DMS53 treated with DMSO at 0.1 percent for 48 hours (cell line): Measurements from ENCODE around the gene PTPN22.

ENCODE experiments used
- DNase-seq: peaks from one replicate; lab custom pipeline; 2025; ENCODE audit not compliant: unreplicated experiment; lab: John Stamatoyannopoulos, UW

The PTPN22 gene

GRCh38 chr1:113804421-113805255, 66.9 kb downstream of the PTPN22 start:
- DNase-seq, result peak; percentile 66

- no peak for DNase-seq
Observed at GRCh38 chr1:113802367-113803007, 69.0 kb downstream of the PTPN22 start.

GRCh38 chr1:113800487-113800886, 71.0 kb downstream of the PTPN22 start:
- DNase-seq, result no peak

DNA sequence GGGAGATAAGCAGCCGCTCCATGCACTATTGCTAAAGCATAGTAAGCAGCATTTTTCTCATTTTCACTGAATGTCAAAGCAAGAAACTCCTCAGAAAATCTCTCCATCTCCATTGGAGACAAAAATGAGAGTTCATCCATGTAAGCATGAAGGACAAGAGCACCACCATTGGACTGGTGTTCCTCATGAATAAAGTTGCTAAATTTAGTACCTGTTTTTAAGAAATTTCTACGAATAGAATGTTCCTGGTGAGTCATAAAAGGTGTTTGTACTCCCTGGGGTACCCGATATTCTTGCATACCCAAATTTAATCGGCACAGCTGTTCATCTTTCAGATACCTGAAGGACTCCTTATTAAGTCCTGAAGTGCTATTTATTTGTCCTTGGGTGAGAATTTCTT, 74.0 kb downstream of the PTPN22 start:
- no peak for DNase-seq

GRCh38 chr1:113793878-113794834, 77.4 kb downstream of the PTPN22 start:
- no peak for DNase-seq

- no peak for DNase-seq
Observed at GRCh38 chr1:113792986-113793385, 78.5 kb downstream of the PTPN22 start.

DNA sequence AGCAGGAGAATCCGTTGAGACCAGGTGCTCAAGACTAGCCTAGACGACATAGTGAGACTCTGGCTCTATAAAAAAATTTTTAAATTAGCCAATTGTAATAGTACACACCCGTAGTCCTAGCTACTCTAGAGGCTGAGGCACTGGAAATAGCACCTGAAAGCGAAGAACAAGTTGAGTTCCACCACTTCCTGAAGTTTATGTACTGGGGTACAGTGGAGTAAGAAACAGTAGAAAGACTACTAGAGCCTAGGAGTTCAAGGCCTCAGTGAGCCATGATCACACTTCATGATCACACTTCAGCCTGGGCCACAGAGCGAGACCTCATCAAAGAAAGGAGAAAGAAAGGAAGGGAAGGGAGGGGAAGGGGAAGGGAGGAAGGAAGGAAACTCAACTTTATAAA, 79.0 kb downstream of the PTPN22 start:
- DNase-seq, result no peak

GRCh38 chr1:113788802-113789201, 82.7 kb downstream of the PTPN22 start:
- DNase-seq, result no peak

GRCh38 chr1:113787663-113788062, 83.8 kb downstream of the PTPN22 start:
- DNase-seq, result no peak

- peak; percentile 5 for DNase-seq
Observed at GRCh38 chr1:113786069-113786468, 85.4 kb downstream of the PTPN22 start.

- no peak for DNase-seq
Observed at GRCh38 chr1:113784104-113784779, 87.3 kb downstream of the PTPN22 start.

- DNase-seq, result no peak
Observed at GRCh38 chr1:113783254-113784103, 88.0 kb downstream of the PTPN22 start.

GRCh38 chr1:113782406-113782805, 89.1 kb downstream of the PTPN22 start:
- no peak for DNase-seq

DNA sequence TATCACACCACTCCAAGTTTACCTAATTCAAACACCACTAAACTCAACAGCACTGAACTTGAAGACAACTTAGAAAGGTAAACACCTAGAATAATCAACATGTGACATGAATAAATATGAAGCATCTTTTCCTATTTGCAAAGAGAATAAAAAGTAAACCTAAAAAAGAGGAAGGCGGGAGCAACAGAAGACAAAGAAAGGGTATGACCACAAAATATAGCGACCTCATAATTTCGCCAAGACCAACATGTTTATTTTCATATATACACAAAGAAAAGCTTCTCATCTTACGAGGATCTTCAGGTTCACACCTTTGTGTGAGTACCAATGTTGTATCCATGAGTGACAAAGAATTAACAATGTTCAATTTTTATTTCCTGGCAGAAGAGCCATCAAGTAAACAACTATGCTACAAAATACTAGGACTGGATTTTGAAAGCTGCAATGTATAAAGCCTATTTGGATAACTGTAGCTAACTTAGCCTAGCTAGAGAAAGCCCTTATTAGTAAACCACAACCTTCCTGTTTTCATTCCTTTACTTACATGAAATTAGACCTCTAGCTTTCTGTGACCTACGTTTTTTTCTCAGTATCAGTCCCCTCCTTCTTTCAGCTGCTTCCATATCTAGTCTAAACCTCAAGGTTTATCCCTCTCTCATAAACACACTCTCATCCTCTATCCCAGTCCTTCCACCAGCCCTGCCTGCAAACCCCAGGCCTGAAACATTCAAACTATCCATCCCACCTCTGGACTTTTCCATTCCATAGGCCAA, 91.0 kb downstream of the PTPN22 start:
- DNase-seq, result no peak

- DNase-seq, result no peak
Observed at GRCh38 chr1:113779542-113779941, 92.0 kb downstream of the PTPN22 start.

GRCh38 chr1:113777561-113777960, 94.0 kb downstream of the PTPN22 start:
- DNase-seq, result no peak

DNA sequence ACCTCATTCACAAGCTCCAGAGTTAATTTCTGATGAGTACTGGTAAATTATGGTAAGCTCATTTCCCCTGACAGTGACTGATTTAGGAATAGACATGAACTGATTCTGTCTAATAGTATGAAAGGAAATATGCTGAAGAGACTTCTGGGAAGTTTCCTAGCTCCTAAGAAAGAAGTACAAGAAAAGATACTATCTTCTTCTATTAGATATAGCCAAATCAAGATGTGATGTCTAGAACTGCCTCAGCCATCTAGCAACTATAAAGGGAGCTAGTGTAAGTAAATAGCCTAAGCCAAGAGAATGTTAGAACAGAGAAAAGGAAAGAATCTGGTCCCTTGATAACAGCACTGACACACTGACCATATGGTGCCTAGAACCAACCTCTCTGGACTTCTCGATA, 101.5 kb downstream of the PTPN22 start:
- DNase-seq, result no peak

DNA sequence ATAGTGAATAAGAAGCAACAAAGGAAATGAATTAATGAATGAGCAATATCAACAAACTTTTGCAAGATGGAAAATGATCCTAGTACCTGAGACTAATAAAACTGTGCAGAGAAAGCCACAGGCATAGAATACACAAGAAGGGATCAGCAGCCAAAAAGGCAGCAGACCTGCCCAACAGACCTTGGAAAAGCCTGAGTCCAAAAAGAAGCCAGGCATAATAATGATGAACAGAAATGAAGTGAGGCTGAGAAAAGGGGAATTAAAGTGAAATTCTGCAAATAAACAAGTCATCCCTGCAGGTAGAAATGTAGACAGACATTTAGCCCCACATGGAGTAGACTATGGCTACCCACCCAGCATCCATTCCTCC, 101.9 kb downstream of the PTPN22 start:
- DNase-seq, result no peak

- DNase-seq, result no peak
Observed at GRCh38 chr1:113768916-113769600, 102.5 kb downstream of the PTPN22 start.
